IMR-90 (cell line): Measurements from ENCODE around the gene MACF1. TPM values are rescaled to one million over a fixed set of nuclear protein-coding genes. Genes with fewer than 3 reads are reported as not detected.

Experiments
- ATAC-seq: fragments of 200-7000 bp; cut with Tn5 transposase; 2 replicates; pipeline ENCODE4 v1.9.1; 2020; ENCODE audit warnings: low read depth, mild to moderate bottlenecking, moderate library complexity
- BruUV-seq: library from RNA; stranded (reverse); fragments of 400-500 nt; replicated peaks from 2 replicates; lab custom pipeline; 2021; lab: Mats Ljungman, UMichigan
- CTCF ChIA-PET: fragments of 300-600 bp; formaldehyde crosslinking; extraction: SDS; loops from one replicate; lab custom pipeline; 2021; ENCODE audit warnings: antibody characterized with exemption; lab: Yijun Ruan, JAX
- POLR2A ChIA-PET: fragments of 300-600 bp; sonication (Branson Sonifier 250); formaldehyde crosslinking; loops from one replicate; lab custom pipeline; 2022; ENCODE audit warnings: antibody characterized with exemption; ENCODE audit not compliant: unreplicated experiment; lab: Charles Lee
- DNase-seq: peaks from one replicate; pipeline ENCODE4 v3.0.0; 2013
- H2AFZ ChIP-seq: replicated peaks from 2 replicates; pipeline ENCODE3; 2013; ENCODE audit warnings: low read length, mild to moderate bottlenecking; ENCODE audit not compliant: poor library complexity
- H2AK5ac ChIP-seq: 2 replicates; pipeline ENCODE4 v1.6.1; 2013; ENCODE audit warnings: low read depth, low read length, inconsistent platforms
- H2AK9ac ChIP-seq: replicated peaks from 2 replicates; pipeline ENCODE3; 2013; ENCODE audit warnings: mild to moderate bottlenecking, low read depth, low read length, moderate library complexity; ENCODE audit not compliant: poor library complexity
- H2BK120ac ChIP-seq: 2 replicates; pipeline ENCODE4 v1.6.1; 2013; ENCODE audit warnings: low read depth, low read length, inconsistent platforms
- H2BK15ac ChIP-seq: 3 replicates; pipeline ENCODE4 v1.6.1; 2013; ENCODE audit warnings: low read depth, low read length, inconsistent platforms
- H2BK20ac ChIP-seq: 2 replicates; pipeline ENCODE4 v1.6.1; 2013; ENCODE audit warnings: low read depth, mild to moderate bottlenecking, inconsistent platforms, low read length, moderate library complexity
- H2BK5ac ChIP-seq: 2 replicates; pipeline ENCODE4 v1.6.1; 2013; ENCODE audit warnings: mild to moderate bottlenecking, low read depth, low read length, inconsistent platforms; ENCODE audit not compliant: poor library complexity, severe bottlenecking
- H3K14ac ChIP-seq: replicated peaks from 2 replicates; pipeline ENCODE4 v1.6.1; 2013; ENCODE audit warnings: low read depth, low read length, inconsistent platforms
- H3K18ac ChIP-seq: 2 replicates; pipeline ENCODE4 v1.6.1; 2013; ENCODE audit warnings: low read depth, low read length, control low read depth
- H3K23ac ChIP-seq: 2 replicates; pipeline ENCODE4 v1.6.1; 2013; ENCODE audit warnings: low read depth, low read length, inconsistent platforms
- H3K27ac ChIP-seq: 2 replicates; pipeline ENCODE4 v1.5.1; 2013; ENCODE audit warnings: mild to moderate bottlenecking, control low read depth, low read length; ENCODE audit not compliant: insufficient read depth
- H3K27me3 ChIP-seq: 2 replicates; pipeline ENCODE4 v1.6.1; 2013; ENCODE audit warnings: low read length; ENCODE audit not compliant: control insufficient read depth, insufficient read depth
- H3K36me3 ChIP-seq: 2 replicates; pipeline ENCODE4 v1.6.1; 2013; ENCODE audit warnings: low read length, mixed read lengths; ENCODE audit not compliant: control insufficient read depth, insufficient read depth
- H3K4ac ChIP-seq: 2 replicates; pipeline ENCODE4 v1.6.1; 2013; ENCODE audit warnings: low read depth, low read length, inconsistent platforms
- H3K4me1 ChIP-seq: 2 replicates; pipeline ENCODE4 v1.6.1; 2013; ENCODE audit warnings: low read length, mixed read lengths; ENCODE audit not compliant: control insufficient read depth, insufficient read depth
- H3K4me2 ChIP-seq: 2 replicates; pipeline ENCODE4 v1.6.1; 2013; ENCODE audit warnings: low read depth, mild to moderate bottlenecking, control low read depth, low read length, moderate library complexity
- H3K4me3 ChIP-seq: 2 replicates; pipeline ENCODE4 v1.5.1; 2013; ENCODE audit warnings: low read depth, mild to moderate bottlenecking, control low read depth, low read length, moderate library complexity; ENCODE audit not compliant: insufficient read depth
- H3K56ac ChIP-seq: 2 replicates; pipeline ENCODE4 v1.6.1; 2013; ENCODE audit warnings: low read length, inconsistent platforms; ENCODE audit not compliant: insufficient read depth; ENCODE audit errors: extremely low read depth
- H3K79me1 ChIP-seq, 2 experiments: 2 replicates each; pipeline ENCODE4 v1.6.1; 2013; ENCODE audit warnings: low read length in 2 of 2, inconsistent platforms in 1 of 2, low read depth in 1 of 2
- H3K9ac ChIP-seq: 2 replicates; pipeline ENCODE4 v1.6.1; 2013; ENCODE audit warnings: low read depth, low read length, control low read depth
- H3K9me1 ChIP-seq: 2 replicates; pipeline ENCODE4 v1.6.1; 2013; ENCODE audit warnings: low read length, inconsistent platforms; ENCODE audit not compliant: insufficient read depth
- H3K9me3 ChIP-seq: 2 replicates; pipeline ENCODE4 v1.6.1; 2013; ENCODE audit warnings: low read length; ENCODE audit not compliant: control insufficient read depth, insufficient read depth
- H4K20me1 ChIP-seq: 2 replicates; pipeline ENCODE4 v1.6.1; 2013; ENCODE audit warnings: low read length, inconsistent platforms; ENCODE audit not compliant: insufficient read depth
- H4K5ac ChIP-seq: 2 replicates; pipeline ENCODE4 v1.6.1; 2013; ENCODE audit warnings: mild to moderate bottlenecking, low read depth, low read length, control low read depth
- H4K8ac ChIP-seq, 2 experiments: 2 replicates each; pipeline ENCODE4 v1.6.1; 2013; ENCODE audit warnings: low read depth in 2 of 2, low read length in 2 of 2, control low read depth in 1 of 2, inconsistent platforms in 1 of 2
- H4K91ac ChIP-seq: 2 replicates; pipeline ENCODE4 v1.6.1; 2013; ENCODE audit warnings: low read depth, low read length, inconsistent platforms; ENCODE audit not compliant: insufficient read depth
- BHLHE40 ChIP-seq: fragments of 150-350 bp; IDR thresholded peaks from 2 replicates; pipeline ENCODE4 v1.6.1; 2016; ENCODE audit warnings: mild to moderate bottlenecking, low read depth, low read length
- CHD1 ChIP-seq: IDR thresholded peaks from 2 replicates; pipeline ENCODE4 v1.6.1; 2012; ENCODE audit warnings: low read depth, low read length, improper control_type of control experiment
- RFX5 ChIP-seq: IDR thresholded peaks from 2 replicates; pipeline ENCODE4 v1.8.0; 2012; ENCODE audit warnings: low read depth, mild to moderate bottlenecking, low read length, moderate library complexity
- SMC3 ChIP-seq: fragments of 150-350 bp; IDR thresholded peaks from 2 replicates; pipeline ENCODE4 v1.6.1; 2016; ENCODE audit warnings: low read depth, mild to moderate bottlenecking, antibody characterized with exemption, low read length, moderate library complexity
- WGBS, 2 experiments: methylation state at CpG; one replicate each; pipeline versions ENCODE4 v1.1.5 to v1.1.7; 2013; ENCODE audit warnings: missing lambda C conversion rate in 2 of 2; ENCODE audit not compliant: insufficient read length in 1 of 2; ENCODE audit errors: extremely low coverage in 2 of 2; 5-methylcytosine and 5-hydroxymethylcytosine counted together
- dilution Hi-C: fragments of 300-500 bp; cut with HindIII; formaldehyde crosslinking; loops from one replicate; pipeline ENCODE4 v1.14.3; 2018; ENCODE audit warnings: low sequenced_read_pairs; ENCODE audit not compliant: unreplicated experiment
- in situ Hi-C: fragments of 300-500 bp; cut with MboI; formaldehyde crosslinking; loops from 3 replicates; pipeline ENCODE4 v1.14.3; 2019; ENCODE audit warnings: low sequenced_read_pairs, inconsistent platforms, mixed read lengths
- intact Hi-C: fragments of 100-400 bp; cut with micrococcal nuclease; formaldehyde crosslinking; loops from 2 replicates; pipeline ENCODE4 v1.10.0; 2022
- polyA plus RNA-seq, 3 experiments: library from polyadenylated mRNA; depleted of rRNA; stranded (reverse); fragments of >200 nt; gene quantifications; 2 replicates each; pipeline ENCODE4 v1.2.3, GENCODE V29; 2012; ENCODE audit warnings: low replicate concordance in 1 of 3
- total RNA-seq: library from RNA; depleted of rRNA; stranded (reverse); fragments of >200 nt; gene quantifications from 2 replicates; pipeline ENCODE4 v1.2.3, GENCODE V29; 2012
- TF ChIP-seq, protein P1 (sequence below): fragments of 150-350 bp; IDR thresholded peaks from 2 replicates; pipeline ENCODE4 v1.6.1; 2017; ENCODE audit warnings: mild to moderate bottlenecking, antibody characterized with exemption, low read length, low read depth

Gene MACF1
- total and polyA plus RNA-seq, 2 of the 4 experiments (the other 2 are of a cell fraction), result 67.6 to 369 TPM

DNA sequence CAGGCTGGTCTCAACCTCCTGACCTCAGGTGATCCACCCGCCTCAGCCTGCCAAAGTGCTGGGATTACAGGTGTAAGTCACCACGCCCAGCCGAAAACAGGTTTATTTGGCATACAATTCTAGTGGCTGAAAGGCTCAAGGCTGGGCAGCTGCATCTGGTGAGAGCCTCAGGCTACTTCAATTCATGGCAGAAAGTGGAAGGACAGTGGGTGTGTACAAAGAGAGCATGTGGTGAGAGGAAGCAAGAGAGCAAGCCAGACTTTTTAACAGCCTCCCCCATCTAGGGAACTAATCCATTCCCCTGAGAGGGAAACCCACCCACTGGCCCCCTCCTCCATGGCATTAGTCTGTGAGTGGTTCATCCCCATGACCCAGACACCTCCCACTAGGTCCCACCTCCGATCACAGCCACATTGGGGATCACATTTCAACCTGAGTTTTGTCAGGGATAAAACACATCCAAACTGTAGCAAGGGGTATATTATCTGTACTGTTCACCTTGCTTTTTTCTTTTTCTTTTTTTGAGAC, 296.4 kb downstream of the MACF1 start:
- no CpG with 5 or more reads among the region's 4 CpGs for WGBS, 2 experiments
- in situ Hi-C loops (loop anchor here (10.0 kb wide), 1 partner anchor 214 kb away; no protein-coding TSS in a partner anchor), intact Hi-C loops (no loop called here), dilution Hi-C loops (no loop called here)
- H2BK20ac ChIP-seq, result no peak overlapping the region
- H4K20me1 ChIP-seq, result no peaks in the 10 kb centered on the region
- no peak overlapping the region for H4K91ac ChIP-seq
- H3K27ac ChIP-seq, result no peak overlapping the region
- no peak overlapping the region for H2BK15ac ChIP-seq
- H2AFZ ChIP-seq, result no peak overlapping the region
- H3K14ac ChIP-seq, result no peak overlapping the region
- H2BK120ac ChIP-seq, result no peak overlapping the region
- H3K9ac ChIP-seq, result no peak overlapping the region
- H3K18ac ChIP-seq, result no peak overlapping the region
- no TSS peak for BruUV-seq
- no peak overlapping the region for H2AK5ac ChIP-seq
- H3K4me2 ChIP-seq, result no peak overlapping the region
- no peaks in the 10 kb centered on the region for H3K79me1 ChIP-seq
- peaks cover 6% of the 10 kb centered on the region for H3K4me1 ChIP-seq
- H3K36me3 ChIP-seq, result no peaks in the 10 kb centered on the region
- ATAC-seq, result no peak
- H3K4me3 ChIP-seq, result no peak overlapping the region
- ChIA-PET POLR2A (no interaction called here), CTCF (interaction anchor here (0.6 to 1.2 kb wide), 2 partner anchors 11 to 18 kb away, joined by 3 to 4 read pairs; no protein-coding TSS in a partner anchor)
- no peak overlapping the region for H2AK9ac ChIP-seq
- H4K5ac ChIP-seq, result no peak overlapping the region
- no peaks in the 10 kb centered on the region; the same call in 1 of the 2 replicates for H3K27me3 ChIP-seq
- H3K4ac ChIP-seq, result no peak overlapping the region
- H2BK5ac ChIP-seq, result no peak overlapping the region
- no peak overlapping the region for H3K56ac ChIP-seq
- no peak overlapping the region for H3K23ac ChIP-seq
- no peak overlapping the region for H4K8ac ChIP-seq
- no peak for DNase-seq
- H3K9me3 ChIP-seq, result no peaks in the 10 kb centered on the region; the same call in 1 of the 2 replicates
- TF ChIP-seq CHD1, result no peak
- TF ChIP-seq, protein P1, sequence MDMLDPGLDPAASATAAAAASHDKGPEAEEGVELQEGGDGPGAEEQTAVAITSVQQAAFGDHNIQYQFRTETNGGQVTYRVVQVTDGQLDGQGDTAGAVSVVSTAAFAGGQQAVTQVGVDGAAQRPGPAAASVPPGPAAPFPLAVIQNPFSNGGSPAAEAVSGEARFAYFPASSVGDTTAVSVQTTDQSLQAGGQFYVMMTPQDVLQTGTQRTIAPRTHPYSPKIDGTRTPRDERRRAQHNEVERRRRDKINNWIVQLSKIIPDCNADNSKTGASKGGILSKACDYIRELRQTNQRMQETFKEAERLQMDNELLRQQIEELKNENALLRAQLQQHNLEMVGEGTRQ, result no peak
- no peak for TF ChIP-seq BHLHE40
- no peak for TF ChIP-seq SMC3
- no peak for TF ChIP-seq RFX5
- no peaks in the 10 kb centered on the region for H3K9me1 ChIP-seq
